H9 (cell line): Measurements from ENCODE around the gene KRT222. TPM values are rescaled to one million over a fixed set of nuclear protein-coding genes. Genes with fewer than 3 reads are reported as not detected.

Source experiments
- DNase-seq: peaks from one replicate; pipeline ENCODE4 v3.0.0-alpha.2; 2017
- H2AFZ ChIP-seq: one replicate; pipeline ENCODE4 v1.6.1; 2013; ENCODE audit warnings: mild to moderate bottlenecking, low read length, control low read depth, moderate library complexity
- H2AK5ac ChIP-seq: 2 replicates; pipeline ENCODE4 v1.6.1; 2013; ENCODE audit warnings: low read length, control low read depth, mixed read lengths; ENCODE audit not compliant: insufficient read length
- H2BK120ac ChIP-seq: one replicate; pipeline ENCODE4 v1.6.1; 2013; ENCODE audit warnings: low read depth, mild to moderate bottlenecking, low read length, control low read depth, inconsistent platforms; ENCODE audit not compliant: poor library complexity, severe bottlenecking
- H2BK12ac ChIP-seq: 2 replicates; pipeline ENCODE4 v1.6.1; 2013; ENCODE audit warnings: low read length, control low read depth, mixed read lengths, low read depth; ENCODE audit not compliant: insufficient read length
- H2BK15ac ChIP-seq: 2 replicates; pipeline ENCODE4 v1.6.1; 2013; ENCODE audit warnings: low read depth, low read length, control low read depth
- H2BK20ac ChIP-seq: one replicate; pipeline ENCODE4 v1.6.1; 2013; ENCODE audit warnings: low read depth, mild to moderate bottlenecking, low read length, control low read depth, inconsistent platforms; ENCODE audit not compliant: poor library complexity, severe bottlenecking
- H2BK5ac ChIP-seq: 2 replicates; pipeline ENCODE4 v1.6.1; 2013; ENCODE audit warnings: low read length, control low read depth, mixed read lengths; ENCODE audit not compliant: insufficient read length
- H3K14ac ChIP-seq: 2 replicates; pipeline ENCODE4 v1.6.1; 2013; ENCODE audit warnings: low read length, control low read depth; ENCODE audit not compliant: insufficient read depth
- H3K18ac ChIP-seq: 2 replicates; pipeline ENCODE4 v1.6.1; 2013; ENCODE audit warnings: low read depth, mild to moderate bottlenecking, mixed read lengths, low read length, control low read depth; ENCODE audit not compliant: insufficient read length
- H3K23ac ChIP-seq: 2 replicates; pipeline ENCODE4 v1.6.1; 2013; ENCODE audit warnings: low read length, control low read depth, mixed read lengths, low read depth; ENCODE audit not compliant: insufficient read length
- H3K23me2 ChIP-seq: 2 replicates; pipeline ENCODE4 v1.6.1; 2013; ENCODE audit warnings: low read depth, mild to moderate bottlenecking, mixed read lengths, low read length, control low read depth; ENCODE audit not compliant: insufficient read length, poor library complexity, severe bottlenecking
- H3K27ac ChIP-seq: 2 replicates; pipeline ENCODE4 v1.5.1; 2013; ENCODE audit warnings: low read length, control low read depth, mixed read lengths, low read depth; ENCODE audit not compliant: insufficient read length
- H3K27me3 ChIP-seq: 2 replicates; pipeline ENCODE4 v1.6.1; 2013; ENCODE audit warnings: low read length, control low read depth, inconsistent platforms; ENCODE audit not compliant: insufficient read depth
- H3K4ac ChIP-seq: 2 replicates; pipeline ENCODE4 v1.6.1; 2013; ENCODE audit warnings: low read depth, mild to moderate bottlenecking, control low read depth, inconsistent platforms, low read length, moderate library complexity
- H3K4me1 ChIP-seq: 2 replicates; pipeline ENCODE4 v1.6.1; 2013; ENCODE audit warnings: low read length, control low read depth, inconsistent platforms; ENCODE audit not compliant: insufficient read depth
- H3K4me2 ChIP-seq: 2 replicates; pipeline ENCODE4 v1.6.1; 2013; ENCODE audit warnings: low read length, control low read depth, mixed read lengths; ENCODE audit not compliant: insufficient read length, insufficient read depth
- H3K56ac ChIP-seq: 2 replicates; pipeline ENCODE4 v1.6.1; 2013; ENCODE audit warnings: low read depth, mild to moderate bottlenecking, mixed read lengths, low read length, control low read depth; ENCODE audit not compliant: insufficient read length
- H3K79me1 ChIP-seq: 2 replicates; pipeline ENCODE4 v1.6.1; 2013; ENCODE audit warnings: low read depth, mild to moderate bottlenecking, moderate library complexity, low read length, control low read depth, inconsistent platforms; ENCODE audit not compliant: insufficient read depth, poor library complexity, severe bottlenecking
- H3K79me2 ChIP-seq: 2 replicates; pipeline ENCODE4 v1.6.1; 2013; ENCODE audit warnings: low read length, control low read depth, inconsistent platforms; ENCODE audit not compliant: insufficient read depth
- H3K9ac ChIP-seq: 2 replicates; pipeline ENCODE4 v1.6.1; 2013; ENCODE audit warnings: low read length, control low read depth, mixed read lengths; ENCODE audit not compliant: insufficient read length; ENCODE audit errors: extremely low read depth
- H3K9me3 ChIP-seq: one replicate; pipeline ENCODE4 v1.6.1; 2013; ENCODE audit warnings: low read depth, low read length, inconsistent platforms; ENCODE audit not compliant: control insufficient read depth
- H3T11ph ChIP-seq: one replicate; pipeline ENCODE4 v1.6.1; 2013; ENCODE audit warnings: mild to moderate bottlenecking, low read length, control low read depth, inconsistent platforms
- H4K20me1 ChIP-seq: one replicate; pipeline ENCODE4 v1.6.1; 2013; ENCODE audit not compliant: control insufficient read depth, insufficient read length, insufficient read depth
- H4K5ac ChIP-seq: 2 replicates; pipeline ENCODE4 v1.6.1; 2013; ENCODE audit warnings: low read depth, mild to moderate bottlenecking, mixed read lengths, low read length, control low read depth; ENCODE audit not compliant: insufficient read length
- H4K8ac ChIP-seq: replicated peaks from 2 replicates; pipeline ENCODE4 v1.6.1; 2013; ENCODE audit warnings: low read length, control low read depth, mixed read lengths, low read depth; ENCODE audit not compliant: insufficient read length
- H4K91ac ChIP-seq: 2 replicates; pipeline ENCODE4 v1.6.1; 2013; ENCODE audit warnings: low read depth, mild to moderate bottlenecking, moderate library complexity, mixed read lengths, low read length, control low read depth; ENCODE audit not compliant: insufficient read length
- H3K27ac Mint-ChIP-seq, 3 experiments: 2 replicates in 2 of 3; 3 replicates in 1 of 3; pipeline ENCODE4 v1.8.0; 2020 to 2021; ENCODE audit warnings: mixed read lengths in 3 of 3, mild to moderate bottlenecking in 1 of 3, moderate library complexity in 1 of 3
- H3K27me3 Mint-ChIP-seq: 2 replicates; pipeline ENCODE4 v1.8.0; 2021; ENCODE audit warnings: low read depth, mild to moderate bottlenecking, moderate library complexity, mixed read lengths
- H3K36me3 Mint-ChIP-seq, 3 experiments: 2 replicates in 2 of 3; 3 replicates in 1 of 3; pipeline ENCODE4 v1.8.0; 2020 to 2021; ENCODE audit warnings: low read depth in 3 of 3, mixed read lengths in 3 of 3; ENCODE audit not compliant: insufficient read depth in 1 of 3
- H3K4me1 Mint-ChIP-seq, 2 experiments: 2 replicates each; pipeline ENCODE4 v1.8.0; 2020; ENCODE audit warnings: mixed read lengths in 2 of 2
- H3K4me3 Mint-ChIP-seq, 2 experiments: 2 replicates in 1 of 2; 3 replicates in 1 of 2; pipeline ENCODE4 v1.8.0; 2020 to 2021; ENCODE audit warnings: mild to moderate bottlenecking in 2 of 2, mixed read lengths in 2 of 2, moderate library complexity in 1 of 2
- H3K9me3 Mint-ChIP-seq, 2 experiments: 2 replicates in 1 of 2; 3 replicates in 1 of 2; pipeline ENCODE4 v1.8.0; 2020; ENCODE audit warnings: mild to moderate bottlenecking in 2 of 2, mixed read lengths in 2 of 2, moderate library complexity in 1 of 2
- WGBS: extraction: QIAGEN DNeasy Blood & Tissue Kit; methylation state at CpG from one replicate; pipeline ENCODE4 v1.1.7; 2013; ENCODE audit warnings: missing lambda C conversion rate, low lambda C conversion rate, mixed read lengths; ENCODE audit not compliant: insufficient read length; ENCODE audit errors: extremely low coverage; 5-methylcytosine and 5-hydroxymethylcytosine counted together
- total RNA-seq: library from RNA; stranded (reverse); gene quantifications from 2 replicates; pipeline ENCODE4 v1.2.1, GENCODE V29; 2021
- TF ChIP-seq, protein P1 (sequence below): fragments of 200-600 bp; sonication (generic); conservative IDR thresholded peaks from 3 replicates; pipeline ENCODE4 v1.8.0; 2021; ENCODE audit warnings: antibody characterized with exemption, mild to moderate bottlenecking

The KRT222 gene
- total RNA-seq, 1 experiment from 2014 or later: 0.13 TPM

DNA sequence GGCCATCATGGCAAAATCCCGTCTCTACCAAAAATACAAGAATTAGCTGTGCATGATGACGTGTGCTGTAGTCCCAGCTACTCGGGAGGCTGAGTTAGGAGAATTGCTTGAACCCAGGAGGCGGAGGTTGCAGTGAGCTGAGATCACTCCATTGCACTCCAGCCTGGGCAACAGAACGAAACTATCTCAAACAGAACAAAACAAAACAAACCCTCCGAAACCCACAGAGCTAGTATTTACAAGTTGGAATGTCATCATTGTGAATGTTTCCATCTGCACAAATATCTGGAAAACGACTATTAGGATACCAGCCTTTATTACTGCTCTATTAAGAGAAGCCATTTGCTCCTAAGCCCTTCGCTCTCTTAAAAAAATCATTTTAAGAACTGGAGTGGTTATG is 43.4 kb downstream of the KRT222 start:
- Histone ChIP-seq H3K27ac (no peak overlapping the region), H2BK120ac (no peak overlapping the region), H3K9me3 (no peaks in the 10 kb centered on the region), H3K18ac (no peak overlapping the region), H3K4me1 (no peaks in the 10 kb centered on the region), H3K4ac (no peak overlapping the region), H2BK20ac (no peak overlapping the region), H2AFZ (no peak overlapping the region), H3K27me3 (no peaks in the 10 kb centered on the region), H2BK12ac (no peak overlapping the region), H3K23me2 (no peaks in the 10 kb centered on the region), H4K5ac (no peak overlapping the region), H4K8ac (no peak overlapping the region), H3K56ac (no peak overlapping the region), H3K4me2 (no peak overlapping the region), H3K14ac (no peak overlapping the region), H4K20me1 (no peaks in the 10 kb centered on the region), H2AK5ac (no peak overlapping the region), H3K79me1 (no peaks in the 10 kb centered on the region), H2BK15ac (no peak overlapping the region), H3K23ac (no peak overlapping the region), H3K9ac (no peak overlapping the region), H2BK5ac (no peak overlapping the region), H4K91ac (no peak overlapping the region), H3T11ph (no peak overlapping the region), H3K79me2 (no peaks in the 10 kb centered on the region)
- Mint-ChIP-seq H3K4me3 (no peak overlapping the region), H3K36me3 (no peaks in the 10 kb centered on the region; a peak in 1 of 7 replicates), H3K4me1 (peaks cover 4 to 7% of the 10 kb centered on the region in 2 experiments; a peak in 3 of 4 replicates), H3K9me3 (no peaks in the 10 kb centered on the region), H3K27ac (no peak overlapping the region), H3K27me3 (peaks cover 10% of the 10 kb centered on the region)
- no peak for DNase-seq
- TF ChIP-seq, protein P1, sequence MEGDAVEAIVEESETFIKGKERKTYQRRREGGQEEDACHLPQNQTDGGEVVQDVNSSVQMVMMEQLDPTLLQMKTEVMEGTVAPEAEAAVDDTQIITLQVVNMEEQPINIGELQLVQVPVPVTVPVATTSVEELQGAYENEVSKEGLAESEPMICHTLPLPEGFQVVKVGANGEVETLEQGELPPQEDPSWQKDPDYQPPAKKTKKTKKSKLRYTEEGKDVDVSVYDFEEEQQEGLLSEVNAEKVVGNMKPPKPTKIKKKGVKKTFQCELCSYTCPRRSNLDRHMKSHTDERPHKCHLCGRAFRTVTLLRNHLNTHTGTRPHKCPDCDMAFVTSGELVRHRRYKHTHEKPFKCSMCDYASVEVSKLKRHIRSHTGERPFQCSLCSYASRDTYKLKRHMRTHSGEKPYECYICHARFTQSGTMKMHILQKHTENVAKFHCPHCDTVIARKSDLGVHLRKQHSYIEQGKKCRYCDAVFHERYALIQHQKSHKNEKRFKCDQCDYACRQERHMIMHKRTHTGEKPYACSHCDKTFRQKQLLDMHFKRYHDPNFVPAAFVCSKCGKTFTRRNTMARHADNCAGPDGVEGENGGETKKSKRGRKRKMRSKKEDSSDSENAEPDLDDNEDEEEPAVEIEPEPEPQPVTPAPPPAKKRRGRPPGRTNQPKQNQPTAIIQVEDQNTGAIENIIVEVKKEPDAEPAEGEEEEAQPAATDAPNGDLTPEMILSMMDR: no peak
- WGBS: no CpG with 5 or more reads among the region's 8 CpGs
